Medulla oblongata (tissue), 1 donor: Measurements from ENCODE around the gene GPC5.

Experiments
- DNase-seq: peaks from one replicate; pipeline ENCODE4 v3.0.0-alpha.2; 2015; ENCODE audit errors: extremely low spot score

GPC5 gene

DNA sequence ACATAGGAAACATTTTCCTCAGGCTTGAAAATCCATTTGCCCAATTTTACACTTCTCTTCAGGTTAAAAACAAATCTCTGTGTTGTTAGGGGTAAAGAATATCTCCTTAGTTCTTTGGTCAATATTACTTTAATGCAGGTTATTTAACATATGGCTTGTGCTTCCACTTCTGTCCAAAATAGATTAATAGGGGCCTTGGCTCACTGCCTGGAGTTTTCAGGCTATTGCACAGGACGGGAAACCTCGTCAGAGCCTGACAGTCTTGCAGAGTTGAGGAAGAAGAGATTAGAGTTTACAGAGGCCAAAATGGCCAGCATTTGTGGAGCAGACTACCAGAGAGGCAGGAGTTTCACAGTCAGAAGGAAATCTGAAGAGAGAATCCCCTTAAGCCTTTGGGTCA, 964.3 kb downstream of the GPC5 start:
- no peak for DNase-seq

DNA sequence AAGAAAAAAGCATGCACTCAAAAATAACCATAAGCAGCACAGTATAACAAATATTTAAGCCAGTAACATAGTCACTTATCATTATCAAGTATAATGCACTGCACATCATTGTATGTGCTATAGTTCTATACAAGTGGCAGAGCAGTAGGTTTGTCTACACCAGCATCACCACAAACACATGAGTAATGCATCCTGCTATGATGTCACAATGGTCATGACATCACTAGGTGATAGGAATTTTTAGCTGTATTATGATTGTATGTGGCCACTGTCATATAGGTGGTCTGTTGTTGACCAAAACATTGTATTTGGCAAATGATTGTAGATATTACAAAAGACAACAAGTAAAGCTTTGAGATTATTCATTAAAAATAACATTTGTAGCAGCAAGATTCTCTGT, 967.5 kb downstream of the GPC5 start:
- no peak for DNase-seq

DNA sequence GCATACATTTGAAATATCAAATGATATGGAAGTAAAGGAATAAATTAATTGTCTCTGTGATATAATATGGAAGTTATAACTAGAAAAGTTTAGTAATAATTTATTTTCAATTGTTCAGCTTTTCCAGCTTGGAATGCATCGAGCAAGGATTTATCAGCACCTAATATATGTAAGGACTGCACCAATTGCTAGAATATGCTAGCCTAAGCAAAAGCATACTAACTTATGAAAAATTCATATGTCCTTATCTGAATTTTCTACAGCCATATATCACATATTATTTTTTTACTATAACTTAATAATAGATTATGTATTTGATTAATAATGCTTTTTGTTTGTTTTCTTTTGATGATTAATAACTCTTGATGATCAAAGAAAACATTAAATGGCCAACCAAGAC, 979.0 kb downstream of the GPC5 start:
- no peak for DNase-seq

DNA sequence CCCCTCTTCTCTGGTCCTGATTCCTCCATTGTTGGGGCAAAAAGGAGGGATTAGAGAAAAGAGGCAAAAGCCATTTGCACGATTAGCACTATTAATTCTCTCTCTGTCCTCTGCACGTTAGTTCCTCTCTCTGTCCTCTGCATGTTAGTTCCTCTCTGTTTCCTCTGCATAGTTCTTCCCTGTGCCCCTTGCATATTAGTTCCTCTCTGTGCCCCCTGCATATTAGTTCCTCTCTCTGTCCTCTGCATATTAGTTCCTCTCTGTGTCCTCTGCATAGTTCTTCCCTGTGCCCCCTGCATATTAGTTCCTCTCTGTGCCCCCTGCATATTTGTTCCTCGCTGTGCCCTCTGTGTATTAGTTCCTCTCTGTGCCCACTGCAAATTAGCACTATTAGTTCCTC, 981.0 kb downstream of the GPC5 start:
- no peak for DNase-seq

DNA sequence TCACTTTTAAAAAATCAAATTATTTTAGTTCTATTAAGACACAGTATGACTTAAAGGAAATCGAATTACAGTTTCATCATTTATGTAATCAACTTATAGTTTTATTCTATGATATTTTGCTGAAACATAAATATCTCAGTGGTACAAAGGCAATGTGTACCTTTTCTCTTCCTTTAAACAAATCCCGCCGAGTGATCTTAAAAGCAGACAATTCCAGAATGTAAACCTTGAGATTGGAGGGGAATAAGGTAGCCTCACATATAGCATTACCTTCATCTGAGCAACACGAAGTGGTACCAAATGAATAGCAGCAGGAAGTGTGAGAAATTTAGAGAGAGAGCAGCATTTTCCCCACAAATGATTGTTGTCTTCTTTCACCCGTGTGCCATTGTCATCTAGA, 986.0 kb downstream of the GPC5 start:
- no peak for DNase-seq

DNA sequence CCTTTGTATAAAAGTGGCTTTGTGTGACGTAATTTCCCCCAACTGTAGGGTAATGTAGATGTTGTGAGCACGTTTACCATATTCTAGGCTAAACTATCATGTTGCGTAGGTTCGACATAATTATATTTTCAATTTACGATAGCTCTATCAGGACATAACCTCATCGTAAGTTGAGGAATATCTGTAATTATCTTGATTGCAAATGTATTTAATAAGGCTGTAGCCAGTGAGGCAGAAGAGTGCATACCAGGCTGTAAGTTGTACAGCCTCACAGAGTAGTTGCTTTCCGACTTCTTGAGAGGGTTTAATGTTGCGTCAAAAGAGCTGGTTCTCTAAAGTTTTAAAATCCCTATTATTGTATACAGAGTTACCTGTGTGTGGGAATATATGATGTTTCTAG, 988.8 kb downstream of the GPC5 start:
- no peak for DNase-seq

DNA sequence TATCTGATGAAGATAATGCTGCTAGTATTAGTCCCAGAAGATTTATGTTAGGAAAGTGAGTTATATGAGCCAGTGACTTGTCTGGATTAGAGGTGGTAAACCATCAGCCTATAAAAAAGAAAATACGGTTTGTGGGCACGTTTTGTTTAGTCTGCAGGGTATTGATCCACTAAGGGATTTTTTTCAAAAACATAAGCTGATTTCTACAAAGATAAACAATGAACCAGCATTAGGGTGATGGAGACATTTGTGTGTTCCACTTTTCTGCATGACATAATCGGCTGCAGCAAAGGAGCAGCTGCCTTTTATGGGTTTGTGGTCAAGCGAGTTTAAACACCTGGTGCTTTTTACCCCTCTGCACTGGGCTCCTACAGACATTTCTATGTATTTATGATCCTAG, 991.8 kb downstream of the GPC5 start:
- no peak for DNase-seq

DNA sequence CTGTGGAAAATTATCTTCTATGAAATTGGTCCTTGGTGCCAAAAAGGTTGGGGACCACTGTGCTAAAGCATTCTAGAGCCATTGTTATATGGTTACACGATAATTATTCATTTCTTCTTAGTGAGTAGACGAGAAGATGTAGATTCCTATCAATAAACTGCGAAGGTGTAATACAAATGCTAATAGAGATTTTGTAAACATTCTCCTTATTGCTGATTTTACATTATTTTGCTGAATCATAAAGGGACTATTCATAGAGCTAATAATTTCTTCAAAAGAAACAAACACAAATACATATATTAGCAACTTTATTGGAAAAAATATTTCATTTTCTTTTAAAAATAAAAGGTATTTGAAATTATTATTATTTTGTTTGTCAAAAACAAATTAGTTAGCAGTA, 1005.2 kb downstream of the GPC5 start:
- DNase-seq: no peak

DNA sequence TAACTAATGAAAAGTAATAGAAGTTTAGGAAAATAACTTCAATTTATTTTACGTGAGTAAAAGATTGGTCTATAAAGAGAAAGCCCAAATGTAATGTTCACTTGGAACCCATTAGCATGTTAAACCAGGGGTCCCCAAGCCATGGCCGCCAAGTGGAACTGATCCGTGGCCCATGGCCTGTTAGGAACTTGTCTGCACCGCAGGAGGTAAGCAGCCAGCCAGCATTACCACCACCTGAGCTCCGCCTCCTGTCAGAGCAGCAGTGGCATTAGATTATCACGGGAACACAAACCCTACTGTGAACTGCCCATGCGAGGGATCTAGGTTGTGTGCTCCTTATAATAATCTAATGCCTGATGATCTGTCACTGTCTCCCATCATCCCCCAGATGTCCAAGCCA, 1009.4 kb downstream of the GPC5 start:
- no peak for DNase-seq

DNA sequence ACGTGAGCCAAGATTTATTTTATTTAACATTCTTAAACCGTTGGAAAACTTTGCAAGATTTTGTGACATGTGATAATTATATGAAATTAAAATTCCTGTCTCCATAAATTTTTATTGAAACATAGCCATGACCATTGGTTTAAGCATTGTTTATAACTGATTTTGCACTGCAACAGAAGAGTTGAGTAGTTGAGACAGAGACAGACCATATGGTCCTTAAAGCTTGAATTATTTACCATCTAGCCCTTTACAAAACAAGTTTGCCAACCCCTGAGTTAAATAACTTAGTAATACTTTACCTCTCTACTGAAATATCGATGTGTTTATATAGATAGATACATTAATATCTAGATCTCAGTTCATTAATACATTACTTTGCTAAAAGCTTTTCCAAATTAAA, 1014.1 kb downstream of the GPC5 start:
- DNase-seq: no peak

DNA sequence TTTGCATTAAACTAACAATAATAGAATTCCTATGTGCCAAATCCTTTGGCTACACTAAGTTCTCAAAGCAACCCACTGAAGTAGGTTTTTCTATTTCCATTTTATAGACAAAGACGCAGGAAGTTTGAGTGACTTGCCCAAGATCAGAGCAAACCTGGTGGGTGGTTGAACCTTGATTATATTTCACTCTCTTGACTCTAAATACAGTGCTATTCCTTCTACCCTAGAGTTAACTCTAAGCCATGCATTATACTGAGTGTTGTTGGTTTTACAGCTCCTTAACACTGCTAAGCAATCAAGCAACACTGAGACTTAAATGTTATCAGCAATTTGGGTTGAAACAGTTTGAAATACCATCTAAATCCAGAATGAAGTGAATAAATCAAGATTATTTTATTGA, 1014.6 kb downstream of the GPC5 start:
- DNase-seq: no peak

DNA sequence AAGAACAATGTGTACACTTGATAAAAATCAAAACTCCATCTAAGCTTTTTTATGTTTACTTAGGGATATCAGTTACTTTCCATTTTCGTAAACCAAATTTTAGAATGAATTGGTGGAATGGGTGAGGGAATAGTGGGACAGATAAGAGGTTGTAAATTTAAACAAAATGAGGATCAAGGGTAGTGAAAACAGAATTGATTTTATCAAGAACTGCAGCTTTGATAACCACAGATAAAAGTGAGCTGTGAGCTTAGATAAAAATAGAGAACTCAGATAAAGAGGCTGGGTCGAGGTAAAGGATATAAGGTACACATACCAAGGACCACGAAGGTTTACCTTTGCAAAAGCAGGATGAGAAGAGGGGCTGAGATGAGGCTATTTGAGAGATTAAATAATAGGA, 1015.0 kb downstream of the GPC5 start:
- DNase-seq: no peak

DNA sequence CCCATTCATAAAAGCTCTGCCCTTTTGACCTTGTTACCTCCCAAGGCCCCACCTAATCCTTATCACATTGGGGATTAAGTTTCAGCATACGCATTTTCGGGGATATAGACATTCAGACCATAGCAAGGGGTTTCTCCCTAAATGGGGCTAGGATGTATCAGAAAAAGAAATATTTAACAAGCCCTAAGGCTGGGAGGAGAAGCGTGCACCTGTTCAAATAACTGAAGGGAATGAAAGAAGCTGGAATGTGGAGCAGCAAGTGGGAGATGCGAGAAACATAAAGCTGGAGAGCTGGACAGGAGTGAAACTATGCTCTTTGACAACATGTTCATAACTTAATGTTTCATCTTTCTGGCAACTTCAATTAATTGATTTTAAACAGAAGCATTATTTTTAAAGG, 1016.4 kb downstream of the GPC5 start:
- no peak for DNase-seq

DNA sequence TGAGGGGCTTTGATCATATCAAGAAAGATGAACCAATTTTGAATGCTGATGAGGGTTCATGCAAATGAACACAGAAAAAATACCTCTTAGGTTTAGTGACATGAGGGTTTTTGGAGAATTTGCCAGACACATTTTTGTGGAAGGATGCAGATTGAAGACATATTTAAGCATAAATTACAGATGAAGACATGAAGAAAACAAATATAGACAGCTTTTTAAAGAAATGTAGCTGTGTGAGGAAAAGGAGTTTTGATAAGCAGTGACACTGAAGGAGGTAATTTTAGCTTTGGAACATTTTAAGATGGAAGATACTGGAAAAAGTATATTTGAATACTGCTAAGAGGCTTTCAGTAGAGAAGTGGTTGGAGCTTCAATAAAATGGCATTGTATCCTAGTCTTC, 1017.4 kb downstream of the GPC5 start:
- no peak for DNase-seq

DNA sequence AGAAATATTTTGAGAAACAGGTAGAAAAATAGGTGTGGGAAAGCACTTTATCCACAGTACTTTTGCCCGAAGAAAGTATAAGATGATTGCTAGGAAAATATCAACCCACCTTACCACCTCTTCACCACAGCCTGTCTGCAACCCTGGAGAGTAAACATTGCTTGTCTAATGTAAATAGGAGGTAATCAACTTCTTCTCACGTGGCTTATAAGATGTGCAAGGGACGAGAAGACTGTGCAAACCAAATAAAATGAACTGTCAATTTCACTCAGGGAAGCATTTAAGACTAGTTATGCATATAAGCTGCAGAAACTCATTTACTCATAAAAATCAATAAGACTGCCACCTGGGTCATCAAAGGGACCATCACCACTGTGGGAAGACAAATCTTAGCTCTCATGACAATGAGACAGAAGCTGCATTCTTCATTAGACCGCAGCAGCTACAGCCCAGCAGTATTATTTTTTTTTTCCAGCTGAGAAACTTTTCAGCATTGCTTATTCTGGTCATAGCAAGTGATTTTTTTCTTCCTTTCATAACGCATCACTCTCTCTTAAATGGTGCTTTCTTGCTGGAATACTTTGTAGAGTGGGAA, 1020.5 kb downstream of the GPC5 start:
- no peak for DNase-seq

DNA sequence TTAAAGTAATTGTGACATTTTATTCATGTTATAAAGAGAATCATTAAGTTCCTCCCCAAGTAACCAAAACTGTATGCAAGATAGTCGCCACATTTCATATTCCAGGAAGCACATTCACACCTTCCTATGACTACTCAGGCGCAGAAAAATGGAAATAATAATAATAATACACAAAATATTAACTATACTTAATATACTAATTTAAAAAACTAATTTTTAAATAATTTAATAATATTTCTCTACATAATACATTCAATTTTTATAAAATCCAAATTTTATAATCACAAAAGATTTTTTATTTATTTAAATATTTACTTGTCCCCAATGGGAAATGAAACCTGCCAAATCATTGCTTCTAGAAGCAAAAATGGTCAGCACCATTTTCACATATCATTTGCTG, 1030.8 kb downstream of the GPC5 start:
- no peak for DNase-seq

DNA sequence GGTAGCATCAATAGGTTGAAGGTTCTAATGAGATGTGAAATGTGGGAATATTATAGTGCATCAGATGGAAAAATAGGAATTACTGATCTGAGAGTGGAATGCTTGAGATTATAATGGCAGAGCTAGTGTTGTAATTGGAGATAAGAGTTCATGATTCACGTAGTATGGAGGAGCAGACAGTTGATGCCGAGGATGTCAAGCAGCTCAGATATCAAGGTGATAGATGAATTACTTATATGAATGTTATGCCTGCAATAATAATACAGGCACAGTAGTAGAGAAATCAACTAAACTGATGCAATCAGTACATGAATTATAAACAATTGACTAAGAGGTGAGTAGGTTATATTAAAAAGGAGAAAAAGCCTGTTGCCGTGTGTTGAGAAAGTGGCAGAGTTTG, 1035.0 kb downstream of the GPC5 start:
- DNase-seq: no peak

DNA sequence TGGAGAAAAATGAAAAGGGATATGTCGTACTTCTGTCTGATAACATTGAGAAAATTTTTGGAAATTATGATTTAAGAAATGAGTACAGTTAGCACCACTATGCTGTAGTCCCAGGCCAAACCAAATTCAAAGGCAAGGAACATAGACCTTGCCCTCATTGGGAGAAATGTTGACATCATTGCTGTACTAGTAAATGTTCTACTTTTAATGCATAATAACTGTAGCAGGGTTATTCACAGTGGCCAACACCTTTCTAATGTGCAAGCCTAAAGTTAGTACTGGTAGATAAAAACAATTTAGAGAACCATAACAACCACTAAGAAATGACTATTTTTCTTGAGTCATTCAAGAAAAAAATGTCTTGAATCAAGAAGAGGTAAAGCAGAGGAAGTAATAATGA, 1035.5 kb downstream of the GPC5 start:
- no peak for DNase-seq

DNA sequence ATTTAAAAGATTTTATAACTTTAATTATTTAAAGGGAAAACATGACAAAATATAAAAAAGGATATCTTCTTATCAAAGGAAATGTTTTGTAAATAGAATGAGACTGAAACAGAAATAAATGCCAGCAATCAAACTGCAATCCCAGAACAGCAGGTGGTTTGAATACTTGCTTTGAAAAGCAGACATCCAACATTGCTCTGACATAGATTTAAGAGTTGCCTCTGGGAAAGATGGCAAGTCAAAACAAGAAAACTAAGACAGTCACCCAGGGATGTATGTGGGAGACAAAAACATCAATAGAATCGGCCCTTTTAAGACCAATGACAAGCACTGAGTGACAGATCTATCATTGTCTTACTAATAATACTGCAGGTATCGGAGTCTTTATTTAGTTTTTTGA, 1038.5 kb downstream of the GPC5 start:
- DNase-seq: no peak

DNA sequence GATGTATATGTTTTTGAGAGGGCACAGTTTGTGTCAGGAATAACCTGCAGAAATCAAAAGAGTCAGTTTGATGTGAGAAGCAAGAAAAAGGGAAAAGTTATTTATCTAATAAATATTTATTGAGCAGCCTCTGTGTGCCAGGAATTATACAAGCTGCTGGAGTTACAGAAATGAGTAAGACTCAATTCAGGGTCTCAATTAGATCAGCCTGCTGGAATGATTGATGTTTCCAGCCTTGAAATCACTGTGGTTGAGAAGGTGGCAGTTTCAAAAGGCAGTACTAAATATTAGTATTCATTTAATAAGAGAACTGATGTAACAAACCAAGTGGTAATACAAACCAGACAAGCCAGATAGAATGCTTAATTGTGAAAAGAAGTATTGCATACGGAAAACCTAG, 1045.8 kb downstream of the GPC5 start:
- DNase-seq: no peak

DNA sequence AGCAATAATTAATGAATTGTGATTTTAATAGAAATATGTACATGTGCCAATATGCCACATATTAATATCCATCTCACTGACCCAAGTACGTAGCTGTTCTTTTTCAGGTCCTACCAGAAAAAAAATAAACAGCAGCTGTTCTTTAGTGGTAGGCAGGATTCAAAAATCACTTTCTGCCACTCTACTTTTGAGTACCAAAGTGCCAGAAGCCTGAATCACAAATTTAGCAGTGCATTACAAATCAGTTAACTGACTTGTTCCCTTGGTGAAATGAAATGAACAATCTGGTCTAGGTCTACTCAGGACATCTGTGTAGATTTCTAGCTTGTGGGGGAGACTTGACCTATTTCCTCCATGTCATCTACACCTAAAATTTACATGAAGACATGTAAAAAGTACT, 1052.6 kb downstream of the GPC5 start:
- no peak for DNase-seq

DNA sequence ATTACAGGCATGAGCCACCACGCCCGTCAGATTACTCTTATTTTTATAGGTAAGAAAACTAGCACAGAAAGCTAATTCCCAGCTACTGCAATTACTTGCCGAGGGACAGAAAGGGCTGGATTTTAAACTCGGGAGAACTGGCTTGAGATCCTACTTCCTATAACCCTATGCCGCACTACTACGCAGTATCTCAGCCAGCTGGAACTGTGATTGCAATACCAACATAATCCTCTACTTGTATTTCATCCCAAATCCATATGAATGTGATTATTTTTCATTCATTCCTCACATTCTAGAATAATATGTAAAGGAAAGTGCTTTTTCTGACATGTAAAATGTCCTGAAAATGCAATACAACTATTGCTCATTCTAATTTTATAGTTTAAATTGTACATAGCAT, 1054.4 kb downstream of the GPC5 start:
- no peak for DNase-seq

DNA sequence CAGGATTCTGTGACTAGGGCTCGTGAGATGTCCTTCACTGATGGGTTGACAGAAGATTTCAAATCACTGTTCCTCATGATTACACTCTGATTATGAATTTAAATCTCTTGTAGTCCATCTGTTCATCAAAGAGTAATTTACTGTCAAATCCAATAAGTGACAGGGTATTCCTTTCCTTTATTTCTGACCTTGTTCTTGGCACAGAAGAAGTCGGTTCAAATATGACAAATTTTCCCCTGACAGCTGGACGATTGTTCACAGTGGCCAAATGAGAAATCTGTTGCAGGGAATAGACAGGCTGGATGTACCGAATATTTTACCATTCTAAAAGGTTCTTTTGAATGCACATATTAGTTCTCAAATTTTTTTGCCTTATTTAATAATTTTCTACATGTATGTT, 1060.9 kb downstream of the GPC5 start:
- DNase-seq: no peak

DNA sequence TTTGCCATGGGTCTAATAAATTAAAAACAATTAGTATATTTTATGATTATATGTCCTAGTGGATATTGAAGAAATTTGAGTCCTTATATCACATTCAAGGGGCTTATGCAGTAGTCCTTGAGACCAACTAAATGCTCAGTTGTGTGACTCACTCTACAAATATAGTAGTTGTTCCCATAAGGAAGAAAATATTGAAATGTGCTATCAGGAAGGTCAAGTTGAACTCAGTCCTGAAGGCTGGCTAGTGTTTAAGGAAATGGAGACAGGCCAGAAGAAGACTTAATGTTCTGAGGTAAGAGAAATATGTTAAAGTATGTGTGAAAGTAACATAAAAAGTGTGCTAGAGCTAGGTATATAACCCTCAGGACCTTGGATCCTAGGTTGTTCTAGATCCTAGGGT, 1062.1 kb downstream of the GPC5 start:
- no peak for DNase-seq

DNA sequence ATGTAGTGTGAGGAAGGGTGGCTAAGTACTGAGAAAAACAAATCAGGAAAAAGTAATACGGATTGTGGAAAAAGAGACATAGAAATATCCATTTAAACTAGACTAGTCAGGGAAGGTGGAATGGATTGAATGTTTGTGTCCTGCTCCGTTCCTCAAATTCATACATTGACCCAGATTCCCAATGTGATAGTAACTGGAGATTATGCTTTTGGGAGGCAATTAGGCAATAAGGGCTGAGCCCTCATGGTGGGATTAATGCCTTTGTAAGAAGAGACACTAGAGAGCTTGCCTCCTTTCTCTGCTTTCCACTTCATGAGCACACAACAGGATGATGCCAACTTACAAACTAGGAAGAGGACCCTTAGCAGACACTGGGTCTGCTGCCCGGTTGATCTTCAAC, 1063.0 kb downstream of the GPC5 start:
- DNase-seq: no peak
